SK-N-MC (cell line): ENCODE results near the gene SRBD1.

Experiments used
- EZH2 ChIP-seq: fragments of 200-600 bp; sonication (generic); IDR thresholded peaks from one replicate; pipeline ENCODE4 v1.6.1; 2017; ENCODE audit warnings: antibody characterized with exemption
- POLR2AphosphoS5 ChIP-seq: IDR thresholded peaks from 2 replicates; pipeline ENCODE4 v1.6.1; 2012; ENCODE audit warnings: mild to moderate bottlenecking, low read depth, low read length, borderline replicate concordance

- TF ChIP-seq POLR2AphosphoS5 (no peak), EZH2 (no peak)
Measured at GRCh38 chr2:45605116-45605515, 6.0 kb downstream of the SRBD1 start.
